ENCODE data around the gene KIR2DL4.

Gene KIR2DL4

DNA sequence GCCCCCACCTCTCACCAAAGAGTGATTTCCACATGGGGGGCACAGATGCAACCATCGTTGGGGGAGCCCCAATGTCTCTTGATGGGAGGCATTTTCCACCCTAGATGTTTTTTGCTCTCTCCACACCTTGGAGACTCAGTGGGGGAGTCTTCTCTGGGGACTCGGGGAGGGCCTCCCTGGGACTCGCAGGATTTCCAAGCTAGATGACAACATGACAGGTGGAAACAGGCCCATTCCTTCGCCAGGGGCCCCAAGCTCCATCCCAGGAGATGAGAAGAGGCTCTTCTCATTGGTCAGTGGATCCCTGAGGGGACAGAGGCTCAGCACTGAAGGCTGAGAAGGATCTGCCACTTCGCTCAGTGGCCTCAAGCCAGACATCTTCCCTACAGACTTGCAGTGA lies 12.7 kb upstream of the KIR2DL4 start:
- TF ChIP-seq, protein P1, sequence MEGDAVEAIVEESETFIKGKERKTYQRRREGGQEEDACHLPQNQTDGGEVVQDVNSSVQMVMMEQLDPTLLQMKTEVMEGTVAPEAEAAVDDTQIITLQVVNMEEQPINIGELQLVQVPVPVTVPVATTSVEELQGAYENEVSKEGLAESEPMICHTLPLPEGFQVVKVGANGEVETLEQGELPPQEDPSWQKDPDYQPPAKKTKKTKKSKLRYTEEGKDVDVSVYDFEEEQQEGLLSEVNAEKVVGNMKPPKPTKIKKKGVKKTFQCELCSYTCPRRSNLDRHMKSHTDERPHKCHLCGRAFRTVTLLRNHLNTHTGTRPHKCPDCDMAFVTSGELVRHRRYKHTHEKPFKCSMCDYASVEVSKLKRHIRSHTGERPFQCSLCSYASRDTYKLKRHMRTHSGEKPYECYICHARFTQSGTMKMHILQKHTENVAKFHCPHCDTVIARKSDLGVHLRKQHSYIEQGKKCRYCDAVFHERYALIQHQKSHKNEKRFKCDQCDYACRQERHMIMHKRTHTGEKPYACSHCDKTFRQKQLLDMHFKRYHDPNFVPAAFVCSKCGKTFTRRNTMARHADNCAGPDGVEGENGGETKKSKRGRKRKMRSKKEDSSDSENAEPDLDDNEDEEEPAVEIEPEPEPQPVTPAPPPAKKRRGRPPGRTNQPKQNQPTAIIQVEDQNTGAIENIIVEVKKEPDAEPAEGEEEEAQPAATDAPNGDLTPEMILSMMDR (IDR thresholded peaks at IDR 0.05; ENCODE audit: low read depth, low read length, missing control alignments): no peak
- H3K4me3 ChIP-seq (replicated peaks; ENCODE audit: low read depth, low read length): no peak overlapping the region
- DNase-seq (ENCODE audit: extremely low read depth, low read depth): no peak

DNA sequence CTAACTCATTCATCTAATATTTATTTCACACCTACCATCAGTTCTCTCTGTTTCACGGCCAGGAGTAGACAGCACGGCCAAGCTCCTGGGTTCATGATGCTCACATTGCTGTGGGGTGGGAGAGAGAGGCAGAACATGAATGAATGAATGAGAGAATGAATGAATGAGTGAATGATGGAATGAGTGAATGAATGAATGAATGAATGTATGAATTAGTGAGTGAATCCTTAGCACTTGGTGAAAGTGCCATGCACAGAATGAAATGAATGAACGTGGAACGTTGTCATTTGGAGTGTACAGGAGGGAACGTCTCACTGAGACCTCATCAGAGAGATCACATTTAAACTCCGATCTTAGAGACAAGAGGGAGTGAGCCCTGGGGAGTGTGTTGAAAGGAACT lies 11.9 kb upstream of the KIR2DL4 start:
- TF ChIP-seq, protein P1 (IDR thresholded peaks at IDR 0.05; ENCODE audit: low read depth, low read length, missing control alignments): no peak
- DNase-seq (ENCODE audit: extremely low read depth, low read depth): no peak
- no peak overlapping the region for H3K4me3 ChIP-seq (replicated peaks; ENCODE audit: low read depth, low read length)

DNA sequence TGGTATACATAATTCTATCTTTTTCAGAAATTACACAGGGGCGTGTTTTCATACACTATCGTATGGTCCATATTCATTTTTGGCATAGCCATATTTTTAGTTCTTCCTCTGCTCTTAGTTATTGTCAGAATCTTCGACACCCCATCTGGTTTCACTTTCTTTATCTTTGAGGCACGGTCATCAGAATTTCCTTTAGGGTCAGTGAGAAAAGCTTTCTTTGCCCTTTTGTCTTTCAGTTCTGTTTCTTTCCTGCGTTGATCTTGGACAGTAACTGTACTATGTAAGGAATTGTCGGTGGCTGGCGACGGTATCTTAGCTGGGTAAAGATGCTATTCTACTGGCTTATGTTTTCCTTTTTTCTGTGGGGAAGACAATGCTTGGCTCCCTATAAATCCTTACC lies 10.6 kb upstream of the KIR2DL4 start:
- no peak for DNase-seq (ENCODE audit: extremely low read depth, low read depth)
- no peak overlapping the region for H3K4me3 ChIP-seq (replicated peaks; ENCODE audit: low read depth, low read length)
- TF ChIP-seq, protein P1 (IDR thresholded peaks at IDR 0.05; ENCODE audit: low read depth, low read length, missing control alignments): no peak

- no peak overlapping the region for H3K4me3 ChIP-seq (replicated peaks; ENCODE audit: low read depth, low read length)
- no peak for DNase-seq (ENCODE audit: extremely low read depth, low read depth)
- TF ChIP-seq, protein P1 (IDR thresholded peaks at IDR 0.05; ENCODE audit: low read depth, low read length, missing control alignments): no peak
These were observed 7.7 kb upstream of the KIR2DL4 start for GRCh38 chr19:54795758-54796157.

GRCh38 chr19:54804101-54804500 lies 691 bp downstream of the KIR2DL4 start:
- DNase-seq (ENCODE audit: extremely low read depth, low read depth): no peak

DNA sequence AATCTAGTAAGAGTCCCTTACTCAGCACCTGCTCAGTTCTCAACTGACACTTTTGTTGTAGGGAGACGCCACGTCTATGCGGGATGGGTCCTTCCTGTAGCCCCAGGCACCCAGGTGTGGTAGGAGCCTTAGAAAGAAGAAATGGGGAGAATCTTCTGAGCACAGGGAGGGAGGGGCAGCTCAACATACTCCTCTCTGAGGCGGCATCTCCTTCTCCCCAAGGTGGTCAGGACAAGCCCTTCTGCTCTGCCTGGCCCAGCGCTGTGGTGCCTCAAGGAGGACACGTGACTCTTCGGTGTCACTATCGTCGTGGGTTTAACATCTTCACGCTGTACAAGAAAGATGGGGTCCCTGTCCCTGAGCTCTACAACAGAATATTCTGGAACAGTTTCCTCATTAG lies 1.2 kb downstream of the KIR2DL4 start:
- DNase-seq (ENCODE audit: extremely low read depth, low read depth): no peak
- TF ChIP-seq, protein P1 (IDR thresholded peaks at IDR 0.05; ENCODE audit: low read depth, low read length, missing control alignments): no peak
- no peak overlapping the region for H3K4me3 ChIP-seq (replicated peaks; ENCODE audit: low read depth, low read length)

More at GRCh38 chr19:54804101-54804500, 691 bp downstream of the KIR2DL4 start:
- TF ChIP-seq, protein P1 (IDR thresholded peaks at IDR 0.05; ENCODE audit: low read depth, low read length, missing control alignments): no peak
- H3K4me3 ChIP-seq (replicated peaks; ENCODE audit: low read depth, low read length): no peak overlapping the region

Measured in HFF-Myc (cell line).